Ovary (tissue), 3 donors: Measurements from ENCODE around the gene PALLD.

Experiments
- CTCF ChIP-seq, 3 donors: fragments of 450-650 bp in 2 of 3; fragments of 200-600 bp in 1 of 3; IDR thresholded peaks; one replicate each; pipeline versions ENCODE4 v1.5.1 to v1.8.0; 2016 to 2022; ENCODE audit warnings: antibody characterized with exemption in 3 of 3, mild to moderate bottlenecking in 1 of 3
- EP300 ChIP-seq: sonication (generic); formaldehyde crosslinking; IDR thresholded peaks from one replicate; pipeline ENCODE4 v1.6.1; 2017; ENCODE audit warnings: antibody characterized with exemption
- POLR2A ChIP-seq: fragments of 450-650 bp; IDR thresholded peaks from one replicate; pipeline ENCODE4 v1.6.1; 2017; ENCODE audit warnings: antibody characterized with exemption, mild to moderate bottlenecking, moderate library complexity
- donor health status: DM: no; HTN: no; CAD: no.

GRCh38 chr4:168804146-168804545, 307.3 kb downstream of the PALLD start:
- TF ChIP-seq CTCF (IDR thresholded peaks at IDR 0.05) = no peak
- TF ChIP-seq EP300 = no peak
- no peak for TF ChIP-seq POLR2A
